Embryonic facial prominence (tissue), 1 donor: ENCODE measurements around the gene RBM19.
"Not testable (repeated sequence)": the region's sequence is repeated elsewhere in the genome, so short reads cannot be mapped to it uniquely, and the experiment has no call there.

Experiments
- DNase-seq: peaks from one replicate; pipeline ENCODE4 v3.0.0-alpha.2; 2016; ENCODE audit errors: extremely low spot score

RBM19 gene

DNA sequence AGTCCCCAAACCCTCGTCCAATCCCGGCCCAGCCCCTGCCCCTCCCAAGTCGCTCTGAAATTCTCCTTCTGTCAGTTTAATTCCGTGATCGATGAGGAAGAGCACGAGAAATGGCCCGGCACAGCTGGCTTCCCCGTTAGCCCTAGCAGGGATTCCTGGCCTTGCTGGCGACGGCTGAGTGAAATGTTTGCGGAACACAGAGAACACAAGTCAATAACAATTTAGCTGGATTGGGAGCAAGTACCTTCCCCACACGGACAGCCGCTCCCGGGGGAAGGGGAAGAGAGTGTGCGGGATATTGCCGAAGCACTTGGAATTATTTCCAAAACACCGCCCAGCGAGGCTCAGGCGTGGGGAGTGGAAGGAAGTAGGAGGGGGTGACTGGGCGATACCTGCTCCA is 134.6 kb downstream of the RBM19 start:
- no peak for DNase-seq

DNA sequence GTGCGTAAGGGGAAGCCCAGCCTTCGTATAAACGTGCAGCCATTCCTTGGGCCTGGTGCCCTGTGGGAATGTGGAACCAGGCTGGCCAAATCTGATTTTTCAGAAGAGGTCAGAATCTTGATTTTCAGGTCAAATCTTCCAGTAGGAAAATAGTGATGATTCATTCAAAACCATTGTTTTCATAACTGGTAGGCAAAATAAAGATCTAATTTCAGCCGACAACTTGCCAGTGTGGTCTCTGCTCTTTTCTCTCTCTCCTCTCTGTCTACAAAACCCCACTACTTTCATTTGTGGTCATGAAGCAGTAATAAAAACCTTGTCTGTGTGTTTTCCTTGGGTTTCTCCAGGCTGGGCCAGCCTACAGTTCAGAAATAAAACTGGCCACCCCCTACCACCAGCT is 135.1 kb downstream of the RBM19 start:
- no peak for DNase-seq

DNA sequence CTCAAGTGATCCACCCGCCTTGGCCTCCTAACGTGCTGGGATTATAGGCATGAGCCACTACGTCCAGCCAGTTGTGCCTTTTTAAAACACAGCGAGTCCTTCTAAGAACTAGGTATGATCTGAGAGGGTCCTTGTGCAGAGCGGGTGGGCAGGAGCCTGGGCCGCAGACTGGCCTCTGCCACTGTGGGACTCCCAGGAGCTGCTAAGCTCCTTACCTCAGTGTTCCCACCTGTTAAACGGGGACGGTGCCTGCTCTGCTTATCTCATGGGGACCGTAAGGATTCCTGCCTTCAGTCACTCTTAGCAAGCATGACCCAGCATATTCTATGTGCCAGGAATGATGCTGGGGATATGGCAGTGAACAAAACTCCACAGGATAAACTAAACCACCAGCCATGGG is 136.9 kb downstream of the RBM19 start:
- no peak for DNase-seq

DNA sequence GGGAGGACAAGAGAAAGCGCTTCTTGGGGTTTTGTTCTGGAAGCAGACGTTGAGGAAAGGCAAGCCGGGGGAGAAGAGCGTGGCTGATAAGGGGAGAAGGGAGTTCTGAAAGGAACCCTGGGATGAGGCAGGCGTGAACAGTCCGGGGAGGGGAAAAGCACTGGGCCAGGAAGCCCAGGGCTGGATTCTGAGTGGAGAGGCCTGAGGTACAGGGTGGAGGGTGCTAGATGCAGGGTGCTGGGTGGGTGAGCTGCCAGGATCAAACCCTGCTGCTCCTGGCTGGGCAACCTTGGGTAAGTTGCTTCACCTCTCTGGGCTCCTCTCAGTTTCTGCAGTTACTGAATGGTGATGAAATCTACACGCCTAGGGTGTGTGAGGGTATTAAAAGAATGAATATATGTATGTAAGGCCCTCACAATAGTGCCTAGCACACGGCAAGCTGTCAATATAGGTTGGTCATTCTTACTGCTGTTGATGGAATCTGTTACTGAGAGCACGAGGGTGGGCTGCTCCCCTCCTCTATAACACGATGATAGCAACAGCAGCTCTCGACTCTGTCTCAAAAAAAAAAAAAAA is 138.5 kb downstream of the RBM19 start:
- no peak for DNase-seq

DNA sequence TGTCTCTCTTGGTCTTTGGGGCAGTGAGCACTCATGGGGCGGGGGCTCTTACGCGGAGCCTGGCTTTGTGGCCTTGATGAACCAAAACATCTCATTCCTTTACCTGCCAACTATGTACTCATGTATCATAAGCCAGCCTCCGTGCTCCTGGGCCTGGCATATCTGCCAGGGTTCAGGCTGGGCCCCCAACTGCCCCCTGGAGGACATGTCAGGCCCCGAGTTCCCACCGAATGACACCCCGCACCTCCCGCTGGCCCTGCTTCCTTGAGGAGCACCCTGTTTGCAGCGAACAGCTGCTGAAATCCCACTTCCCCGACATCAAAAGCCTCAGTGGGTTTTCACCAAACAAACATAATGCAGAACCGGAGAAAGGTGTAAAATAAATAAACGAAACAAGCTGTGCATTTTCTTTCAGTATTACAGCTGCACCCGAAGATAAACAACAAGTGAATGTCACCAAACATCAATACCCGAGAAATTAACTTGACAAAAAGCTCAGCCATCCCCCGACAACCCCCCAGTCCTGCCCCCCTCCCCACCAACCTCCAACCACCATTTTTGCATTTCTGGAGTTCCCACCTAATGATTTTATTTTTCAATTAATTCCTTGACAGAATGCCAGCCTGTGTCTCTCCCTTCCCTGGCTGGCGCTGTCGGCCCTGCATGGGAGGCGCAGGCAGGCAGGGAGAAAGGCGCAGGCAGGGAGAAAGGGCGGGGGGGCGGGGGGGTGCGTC is 139.2 kb downstream of the RBM19 start:
- DNase-seq, result no peak

DNA sequence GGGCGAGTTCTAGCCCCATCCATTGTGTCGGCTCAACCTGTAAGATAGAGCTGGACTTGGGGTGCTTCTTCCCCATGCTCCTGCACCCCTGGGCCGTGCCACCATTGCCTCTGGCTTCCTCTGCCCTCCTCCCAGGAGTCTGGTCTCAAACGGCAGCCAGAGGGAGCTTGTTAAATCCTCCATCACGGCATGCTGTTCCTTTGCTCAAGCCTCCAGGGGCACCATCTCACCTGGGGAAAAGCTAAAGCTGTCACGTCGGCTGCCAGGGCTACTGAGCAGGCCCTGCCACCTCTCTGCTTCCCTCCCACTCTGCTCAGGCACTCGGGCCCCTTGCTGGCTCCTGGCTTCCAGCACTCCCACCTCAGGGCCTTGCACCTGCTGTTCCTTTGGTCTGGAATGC is 140.4 kb downstream of the RBM19 start:
- no peak for DNase-seq

DNA sequence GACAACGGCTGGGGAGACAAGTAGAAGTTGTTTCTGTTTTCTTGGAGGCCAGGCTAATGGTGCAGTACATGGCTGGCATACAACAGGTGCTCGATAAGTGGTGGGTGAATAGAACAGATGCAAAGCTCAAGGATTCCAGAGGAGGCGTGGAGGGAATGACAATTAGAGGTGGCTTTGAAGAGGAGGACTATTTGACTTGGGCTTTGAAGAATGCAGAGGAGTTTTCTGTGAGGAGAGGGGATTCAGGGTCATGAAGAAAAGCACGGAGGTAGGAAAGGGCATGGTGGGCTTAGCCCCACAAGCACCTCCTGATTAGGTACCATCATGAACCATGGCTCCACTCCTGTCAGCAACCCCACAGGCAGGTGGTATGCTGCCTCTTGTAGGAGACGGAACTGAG is 142.3 kb downstream of the RBM19 start:
- DNase-seq, result no peak

DNA sequence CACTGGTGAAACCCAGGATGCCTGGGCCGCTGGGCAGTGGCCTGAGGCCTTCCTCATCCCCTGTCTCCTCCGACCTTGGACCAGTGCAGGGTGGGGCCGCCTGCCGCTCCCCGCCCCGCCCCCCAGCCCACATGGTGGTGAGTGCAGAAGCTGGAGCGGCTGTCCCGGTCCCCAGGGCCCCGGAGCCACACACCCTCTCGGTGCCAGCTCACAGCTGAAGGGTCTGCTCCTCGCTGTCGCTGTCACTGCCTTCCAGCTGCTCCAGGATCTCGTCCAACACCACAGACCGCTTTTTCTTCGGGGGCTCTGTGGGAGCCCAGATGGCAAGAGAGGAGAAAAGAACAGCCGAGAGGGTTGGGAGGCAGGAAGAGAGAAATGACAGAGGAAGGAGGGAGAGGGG is 143.1 kb downstream of the RBM19 start:
- no peak for DNase-seq

DNA sequence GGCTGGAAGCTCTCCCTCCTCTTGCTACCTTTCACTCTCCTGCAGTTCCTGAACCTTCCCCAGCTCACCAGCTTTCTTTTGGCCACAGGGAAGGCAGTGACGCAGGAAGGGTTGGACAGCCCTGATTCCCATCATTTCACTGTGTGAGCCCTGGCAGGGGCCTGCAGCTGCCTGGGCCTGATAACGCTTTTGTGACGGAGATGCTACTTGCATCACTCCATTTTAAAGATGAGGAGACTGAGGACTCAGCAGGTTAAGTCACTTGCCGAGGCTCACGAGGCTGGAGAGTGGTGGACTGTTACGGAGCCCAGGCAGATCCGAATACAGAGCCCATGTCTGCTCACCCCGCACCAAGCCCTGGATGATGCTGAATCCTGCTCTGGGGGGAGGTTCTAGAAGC is 145.3 kb downstream of the RBM19 start:
- DNase-seq, result no peak

DNA sequence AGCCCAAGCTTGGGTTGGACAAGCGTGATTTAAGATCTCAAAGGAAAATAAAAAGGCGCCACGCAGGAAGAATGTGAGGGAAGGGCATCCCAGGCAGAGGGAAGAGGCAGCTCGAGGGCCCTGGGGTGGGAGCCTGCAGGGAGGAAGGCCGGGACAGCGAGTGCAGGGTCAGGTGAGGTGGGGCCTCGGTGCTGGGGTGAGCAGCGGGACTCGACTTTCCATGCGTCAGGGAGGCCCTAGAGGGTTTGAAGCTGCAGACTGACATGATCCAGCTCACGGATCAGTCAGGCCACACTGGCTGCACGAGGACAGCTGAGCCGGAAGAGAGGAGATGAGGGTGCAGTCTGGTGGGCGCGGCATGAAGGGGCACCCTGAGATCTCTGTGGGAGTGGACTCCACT is 145.8 kb downstream of the RBM19 start:
- no peak for DNase-seq

DNA sequence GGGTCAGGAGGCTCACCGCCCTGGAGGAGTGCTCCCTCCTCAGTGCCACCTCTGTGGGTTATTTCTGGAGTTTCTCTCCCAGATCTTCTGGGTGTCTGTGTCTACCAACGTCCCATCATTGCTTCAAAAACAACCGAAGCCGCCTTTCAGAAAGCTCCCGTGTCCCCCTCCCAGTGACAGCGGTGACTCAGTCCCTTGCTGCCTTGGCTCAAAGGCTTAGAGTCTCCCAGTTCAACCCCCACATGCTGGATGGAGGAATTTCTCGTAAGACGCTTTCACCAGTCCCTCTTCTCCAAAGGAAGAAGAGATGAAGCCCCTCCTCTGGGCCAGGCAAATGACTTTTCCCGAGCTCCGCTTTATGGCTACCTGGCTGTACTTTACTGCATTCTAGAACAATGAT is 146.6 kb downstream of the RBM19 start:
- no peak for DNase-seq

DNA sequence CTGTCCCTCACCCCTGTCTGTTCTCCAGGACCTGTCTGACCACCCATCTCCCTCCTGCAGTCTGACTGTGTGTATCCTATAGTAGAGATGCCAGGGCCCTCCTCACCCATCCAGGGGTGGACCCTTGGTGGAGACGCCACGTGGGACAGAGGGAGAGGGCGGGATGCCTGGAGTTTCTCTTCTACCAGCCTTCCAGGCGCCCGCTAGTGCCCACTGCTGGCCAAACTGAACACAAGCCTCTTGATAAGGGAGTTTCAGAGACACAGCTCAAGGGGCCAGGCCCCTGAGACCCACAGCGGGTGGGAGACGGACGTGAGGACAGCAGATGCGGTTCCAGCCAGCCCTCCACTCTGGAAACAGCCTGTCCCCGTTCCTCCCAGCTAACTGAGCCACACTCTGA is 147.3 kb downstream of the RBM19 start:
- DNase-seq, result no peak

DNA sequence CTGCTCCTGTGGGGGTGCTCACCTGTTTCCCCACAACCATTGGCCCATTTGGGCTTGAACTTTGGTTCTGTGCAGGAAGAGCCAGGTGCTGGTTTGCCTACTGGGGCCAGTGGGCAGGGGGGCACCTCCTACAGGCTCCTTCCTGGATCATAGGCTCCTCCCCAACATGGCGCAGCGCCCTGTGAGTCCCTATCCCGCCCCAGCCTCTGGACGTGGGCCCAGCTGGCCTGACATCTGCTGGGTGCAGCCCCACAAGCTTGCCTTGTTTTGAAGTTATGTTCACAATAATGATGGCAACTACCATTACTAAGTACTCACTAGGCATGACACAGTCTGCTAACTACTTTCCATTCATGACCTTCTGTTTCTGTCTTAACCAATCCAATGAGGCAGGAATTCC is 147.8 kb downstream of the RBM19 start:
- no peak for DNase-seq

DNA sequence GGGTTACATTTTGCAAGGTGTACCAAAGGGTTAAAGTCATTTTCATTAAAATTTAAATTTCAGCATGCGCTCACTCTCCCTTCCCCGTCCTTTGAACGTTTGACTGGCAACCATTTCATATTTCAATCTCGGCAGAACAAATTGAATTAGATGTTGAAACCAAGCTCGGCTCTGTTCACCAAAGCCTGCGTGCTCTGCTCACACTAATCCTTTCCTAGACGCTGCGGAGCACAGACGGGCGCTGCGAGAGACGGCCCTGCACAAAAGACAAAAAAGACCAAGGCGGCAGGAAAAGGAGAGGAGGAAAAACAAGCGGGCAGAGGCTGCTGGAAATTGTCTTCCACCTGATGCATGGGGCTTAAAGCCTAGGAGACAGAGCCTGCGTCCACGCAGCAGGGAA is 149.3 kb downstream of the RBM19 start:
- DNase-seq, result no peak

DNA sequence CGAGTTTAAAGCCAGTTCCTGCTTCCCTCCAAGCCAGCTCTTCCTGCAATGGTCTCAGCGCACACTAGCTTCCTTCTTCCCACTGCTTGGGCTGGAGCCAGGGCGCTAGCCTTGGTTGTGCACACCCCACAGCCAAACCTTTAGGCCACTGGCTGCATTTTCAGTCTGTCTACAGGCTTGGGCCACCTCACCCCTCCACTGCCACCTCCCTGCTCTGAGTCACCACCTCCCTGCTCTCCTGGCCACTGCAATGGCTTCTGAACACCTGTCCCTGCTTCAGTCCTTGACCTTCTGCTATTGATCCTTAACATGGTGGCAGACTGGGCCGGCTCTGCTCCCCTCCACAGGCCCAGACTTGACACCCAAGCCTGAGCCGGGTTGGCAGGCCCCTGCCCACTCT is 151.1 kb downstream of the RBM19 start:
- DNase-seq, result no peak

DNA sequence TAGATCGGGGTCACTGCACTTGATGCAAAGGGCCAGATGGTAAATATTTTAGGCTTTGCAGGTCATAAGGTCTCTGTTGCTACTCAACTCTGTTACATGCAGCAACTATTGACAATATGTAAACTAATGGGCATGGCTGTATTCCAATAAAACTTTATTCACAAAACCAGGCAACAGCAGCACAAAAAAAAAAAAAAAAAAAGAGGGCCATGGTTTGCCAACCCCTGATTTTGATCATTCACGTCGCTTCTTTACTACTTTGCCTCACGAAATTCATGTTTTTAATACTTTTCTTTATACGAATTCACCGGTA is 152.9 kb downstream of the RBM19 start:
- DNase-seq, result no peak

DNA sequence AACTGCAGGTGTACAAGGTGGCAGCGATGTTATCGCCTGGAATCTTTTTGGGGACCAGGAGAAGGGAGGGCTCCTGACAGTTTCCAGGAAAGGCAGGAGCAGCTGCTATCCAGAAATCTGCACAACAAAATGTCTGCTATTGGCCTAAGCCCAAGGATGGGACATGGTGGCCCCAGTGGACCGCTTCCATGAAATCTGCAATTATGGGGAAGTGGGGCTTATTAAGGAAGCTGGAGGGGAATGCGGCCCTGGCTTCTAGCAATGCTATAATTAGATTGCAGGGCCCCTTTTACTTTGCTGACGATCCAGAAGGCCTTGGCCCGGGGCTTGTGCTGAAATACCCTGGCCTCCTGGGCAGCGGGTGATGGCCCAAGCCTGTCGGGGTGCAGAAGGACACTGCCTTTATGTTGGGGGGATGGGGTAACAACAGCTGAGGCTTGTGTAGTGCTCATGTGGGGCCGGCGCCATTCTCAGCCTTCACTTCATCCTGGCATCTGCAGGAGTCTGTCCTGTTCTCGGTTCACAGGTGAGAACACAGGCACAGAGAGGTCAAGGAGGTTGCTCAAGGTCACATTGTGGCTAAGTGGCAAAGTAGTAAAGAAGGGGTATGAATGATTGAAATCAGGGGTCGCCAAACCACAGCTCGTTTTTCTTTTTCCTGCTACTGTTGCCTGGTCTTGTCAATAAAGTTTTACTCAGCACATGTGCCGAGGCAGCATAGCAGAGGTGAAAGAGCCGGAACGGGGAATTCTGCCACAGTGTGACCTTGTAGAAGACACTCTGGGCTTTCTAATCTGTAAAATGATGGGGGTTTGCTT is 153.5 kb downstream of the RBM19 start:
- no peak for DNase-seq

DNA sequence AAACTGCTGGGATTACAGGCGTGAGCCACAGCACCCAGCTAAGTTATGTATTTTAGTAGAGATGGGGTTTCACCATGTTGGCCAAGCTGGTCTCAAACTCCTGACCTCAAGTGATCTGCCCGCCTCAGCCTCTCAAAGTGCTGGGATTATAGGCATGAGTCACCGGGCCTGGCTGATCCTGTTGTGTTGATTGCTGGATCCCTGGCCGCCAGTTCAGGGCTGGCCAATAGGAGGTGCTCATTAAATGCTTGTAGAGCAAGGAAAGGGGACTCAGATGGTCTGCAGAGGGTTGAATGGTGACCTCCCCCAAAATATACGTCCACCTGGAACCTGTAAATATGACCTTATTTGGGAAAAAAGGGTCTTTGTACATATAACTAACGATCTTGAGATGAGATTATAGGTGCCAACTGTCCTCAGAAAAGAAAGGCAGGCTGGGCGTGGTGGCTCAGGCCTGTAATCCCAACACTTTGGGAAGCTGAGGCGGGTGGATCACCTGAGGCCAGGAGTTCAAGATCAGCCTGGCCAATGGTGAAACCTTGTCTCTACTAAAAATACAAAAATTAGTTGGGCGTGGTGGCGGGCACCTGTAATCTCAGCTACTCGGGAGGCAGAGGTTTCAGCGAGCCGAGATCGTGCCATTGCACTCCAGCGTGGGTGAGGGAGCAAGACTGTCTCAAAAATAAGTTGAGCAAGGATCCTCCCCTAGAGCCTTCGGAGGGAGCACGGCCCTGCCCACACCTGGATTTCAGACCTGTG is 156.5 kb downstream of the RBM19 start:
- not testable (repeated sequence) for DNase-seq

DNA sequence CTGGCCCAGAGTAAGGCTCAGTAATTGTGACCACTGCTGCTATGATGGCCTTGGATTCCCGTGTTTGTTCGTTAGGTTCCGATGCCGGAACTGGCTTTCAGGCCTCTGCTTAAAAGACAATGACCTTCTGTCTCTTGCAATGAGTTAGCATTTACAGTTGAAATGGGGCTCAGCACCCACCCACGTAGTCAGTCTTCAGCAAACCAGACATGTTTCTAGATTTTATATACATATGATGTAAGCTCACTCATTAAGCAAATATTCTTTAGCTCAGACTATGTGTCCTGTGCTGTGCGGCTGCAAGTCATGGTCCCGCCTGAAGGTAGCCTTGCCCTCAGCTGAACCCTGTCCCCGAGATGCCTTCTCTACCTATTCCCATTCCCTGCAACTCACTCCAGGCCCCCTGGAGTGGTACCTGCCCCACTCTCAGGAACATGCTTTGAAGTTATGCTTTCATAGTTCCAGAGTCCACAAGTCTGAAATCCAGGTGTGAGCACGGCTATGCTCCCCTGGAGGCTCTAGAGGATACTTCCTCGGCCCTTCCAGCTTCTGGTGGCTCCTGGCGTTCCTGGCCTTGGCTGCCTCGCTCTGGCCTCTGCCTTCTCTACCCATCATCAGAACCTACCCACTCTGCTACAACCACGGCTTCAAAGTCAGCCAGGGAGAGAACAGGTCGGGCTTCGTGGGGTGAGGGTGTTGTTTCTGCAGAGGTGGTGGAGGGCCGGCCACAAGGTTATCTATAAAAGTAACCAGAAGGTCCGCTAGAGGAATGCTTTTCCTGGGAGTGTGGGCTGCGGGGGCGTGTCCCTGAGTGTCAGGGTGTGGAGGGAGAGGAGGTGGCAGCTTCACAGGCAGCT is 157.8 kb downstream of the RBM19 start:
- DNase-seq, result no peak

DNA sequence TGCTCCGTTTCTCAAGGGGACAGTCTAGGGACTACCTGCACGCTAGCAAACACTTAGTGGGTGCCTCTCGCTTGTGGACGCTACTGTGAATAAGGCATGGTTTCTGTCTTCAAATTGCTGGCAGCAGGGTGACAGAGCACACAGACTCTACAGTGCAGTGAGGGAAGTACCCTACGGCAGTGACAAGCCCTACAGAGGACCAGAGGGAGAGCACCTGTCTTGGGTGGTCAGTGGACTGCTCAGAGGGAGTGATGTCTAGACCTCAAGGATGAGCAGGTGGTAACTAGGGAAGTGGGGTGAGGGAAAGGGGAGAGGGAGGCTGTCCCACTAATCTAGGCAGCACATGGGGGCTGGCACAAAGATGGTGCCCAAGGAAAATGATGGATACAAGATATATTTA is 160.5 kb downstream of the RBM19 start:
- no peak for DNase-seq

DNA sequence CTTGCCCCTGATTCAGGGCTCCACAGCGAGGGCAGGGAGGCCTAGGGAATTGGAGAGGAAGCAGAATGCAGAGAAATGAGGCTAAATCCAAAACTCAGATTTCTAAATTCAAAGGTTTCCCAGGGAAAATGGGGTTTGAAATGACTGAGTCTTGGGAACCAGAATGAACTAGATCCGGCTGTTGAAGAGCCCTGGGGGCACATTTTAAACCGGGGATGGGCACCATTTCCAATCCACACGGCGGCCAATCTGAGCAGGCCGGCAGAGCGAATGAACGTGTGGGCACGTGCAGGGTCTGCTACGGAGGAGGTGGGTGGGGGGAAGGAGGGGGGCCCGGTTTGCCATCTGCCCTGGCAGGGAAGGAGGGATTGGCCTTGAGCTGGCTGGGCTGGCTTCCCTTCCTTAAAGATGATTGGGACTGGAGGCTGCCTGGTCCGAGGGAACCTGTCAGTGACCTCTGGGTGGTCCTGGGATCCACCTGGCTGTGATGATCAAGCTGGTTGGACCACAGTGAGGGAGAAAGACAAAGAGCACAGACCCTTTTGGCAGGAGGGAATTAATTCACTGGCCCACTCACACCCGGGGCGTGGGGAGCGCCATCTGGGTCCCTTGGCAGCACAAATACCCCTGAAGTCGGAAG is 161.0 kb downstream of the RBM19 start:
- no peak for DNase-seq
